ENCODE data around the gene DIABLO. TPM values are rescaled to one million over a fixed set of nuclear protein-coding genes. Genes with fewer than 3 reads are reported as not detected.
A peak's percentile ranks its signal among the peaks of the same experiment; 100 is the strongest.
"Not testable (repeated sequence)": the region's sequence is repeated elsewhere in the genome, so short reads cannot be mapped to it uniquely, and the experiment has no call there.

Gene DIABLO
- total and polyA plus RNA-seq, 8 donors, result 34.6 to 63.8 (median 55.3) TPM

DNA sequence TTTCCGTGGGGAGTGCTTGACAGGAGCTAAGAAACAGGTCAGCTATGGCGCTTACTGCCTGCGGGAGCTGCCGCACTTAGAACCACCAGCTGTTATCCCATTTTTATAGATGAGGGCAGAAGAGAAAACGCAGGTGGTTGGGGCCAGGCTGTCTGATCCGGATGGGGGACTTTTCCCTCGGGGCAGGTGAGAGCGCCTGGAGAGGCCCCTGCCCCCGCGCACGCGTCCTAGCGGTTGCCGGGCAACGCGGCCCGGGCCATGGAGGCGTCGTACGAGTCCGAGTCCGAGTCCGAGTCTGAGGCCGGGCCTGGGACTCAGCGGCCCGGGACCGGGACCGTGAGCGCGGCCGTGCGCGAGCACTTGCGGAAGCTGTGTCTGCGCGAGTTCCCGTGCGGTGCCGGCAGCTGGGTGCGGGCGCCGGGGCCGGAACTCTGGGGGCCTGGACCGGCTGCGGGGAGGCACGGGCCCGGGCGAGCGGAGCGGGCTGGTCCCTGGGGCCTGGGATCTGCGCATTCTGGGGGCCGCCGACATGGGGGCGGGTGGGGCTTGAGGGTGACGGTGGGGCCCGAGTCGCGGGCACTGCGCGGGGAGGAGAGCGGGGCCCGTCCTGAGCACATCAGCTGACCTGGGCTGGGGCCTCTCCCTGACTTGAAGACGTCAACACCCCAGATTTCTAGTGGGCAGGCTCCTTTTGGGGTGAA is 42.8 kb downstream of the DIABLO start, which contains the start of gene LRRC43:
LRRC43 (plus strand) TSS at position 237 of the 701 bp plus-strand sequence; CDS start at position 259, 22 bp downstream.
- Histone ChIP-seq H3K9me3 (no peaks in the 10 kb centered on the region), H3K36me3 (no peaks in the 10 kb centered on the region), H3K27me3 (peaks cover 0 to 26% of the 10 kb centered on the region in 2 donors), H3K4me3 (peak within 1 kb of the TSS; percentile 41 to 43), H3K27ac (no peak within 1 kb of the TSS), H3K4me1 (peaks cover 0 to 12% of the 10 kb centered on the region in 2 donors)
- peak; percentile 90 for ATAC-seq
- peak in 3 of 4 donors; percentile 45 to 89 (median 50) for DNase-seq
- TF ChIP-seq, protein P1, sequence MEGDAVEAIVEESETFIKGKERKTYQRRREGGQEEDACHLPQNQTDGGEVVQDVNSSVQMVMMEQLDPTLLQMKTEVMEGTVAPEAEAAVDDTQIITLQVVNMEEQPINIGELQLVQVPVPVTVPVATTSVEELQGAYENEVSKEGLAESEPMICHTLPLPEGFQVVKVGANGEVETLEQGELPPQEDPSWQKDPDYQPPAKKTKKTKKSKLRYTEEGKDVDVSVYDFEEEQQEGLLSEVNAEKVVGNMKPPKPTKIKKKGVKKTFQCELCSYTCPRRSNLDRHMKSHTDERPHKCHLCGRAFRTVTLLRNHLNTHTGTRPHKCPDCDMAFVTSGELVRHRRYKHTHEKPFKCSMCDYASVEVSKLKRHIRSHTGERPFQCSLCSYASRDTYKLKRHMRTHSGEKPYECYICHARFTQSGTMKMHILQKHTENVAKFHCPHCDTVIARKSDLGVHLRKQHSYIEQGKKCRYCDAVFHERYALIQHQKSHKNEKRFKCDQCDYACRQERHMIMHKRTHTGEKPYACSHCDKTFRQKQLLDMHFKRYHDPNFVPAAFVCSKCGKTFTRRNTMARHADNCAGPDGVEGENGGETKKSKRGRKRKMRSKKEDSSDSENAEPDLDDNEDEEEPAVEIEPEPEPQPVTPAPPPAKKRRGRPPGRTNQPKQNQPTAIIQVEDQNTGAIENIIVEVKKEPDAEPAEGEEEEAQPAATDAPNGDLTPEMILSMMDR (IDR thresholded peaks at IDR 0.05), result no peak
- intact Hi-C loops (cut with DNase I), result no loop called here

DNA sequence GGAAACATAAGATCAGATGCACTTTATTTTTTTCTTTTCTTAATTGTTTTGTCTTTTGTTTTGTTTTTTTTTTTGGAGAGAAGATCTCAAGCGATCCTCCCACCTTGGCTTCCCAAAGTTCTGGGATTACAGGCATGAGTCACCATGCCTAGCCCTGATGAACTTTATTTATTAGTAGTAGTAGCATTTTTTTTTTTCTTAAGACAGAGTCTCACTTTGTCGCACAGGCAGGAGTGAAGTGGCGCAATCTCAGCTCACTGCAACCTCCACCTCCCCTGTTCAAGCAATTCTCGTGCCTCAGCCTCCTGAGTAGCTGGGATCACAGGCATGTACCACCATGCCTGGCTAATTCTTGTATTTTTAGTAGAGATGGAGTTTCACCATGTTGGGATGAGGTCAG is 49.4 kb downstream of the DIABLO start:
- intact Hi-C loops (cut with DNase I); H3K27me3 ChIP-seq; H3K27ac ChIP-seq; H3K4me1 ChIP-seq; H3K36me3 ChIP-seq; ATAC-seq; H3K4me3 ChIP-seq; H3K9me3 ChIP-seq; DNase-seq: not testable (repeated sequence)

DNA sequence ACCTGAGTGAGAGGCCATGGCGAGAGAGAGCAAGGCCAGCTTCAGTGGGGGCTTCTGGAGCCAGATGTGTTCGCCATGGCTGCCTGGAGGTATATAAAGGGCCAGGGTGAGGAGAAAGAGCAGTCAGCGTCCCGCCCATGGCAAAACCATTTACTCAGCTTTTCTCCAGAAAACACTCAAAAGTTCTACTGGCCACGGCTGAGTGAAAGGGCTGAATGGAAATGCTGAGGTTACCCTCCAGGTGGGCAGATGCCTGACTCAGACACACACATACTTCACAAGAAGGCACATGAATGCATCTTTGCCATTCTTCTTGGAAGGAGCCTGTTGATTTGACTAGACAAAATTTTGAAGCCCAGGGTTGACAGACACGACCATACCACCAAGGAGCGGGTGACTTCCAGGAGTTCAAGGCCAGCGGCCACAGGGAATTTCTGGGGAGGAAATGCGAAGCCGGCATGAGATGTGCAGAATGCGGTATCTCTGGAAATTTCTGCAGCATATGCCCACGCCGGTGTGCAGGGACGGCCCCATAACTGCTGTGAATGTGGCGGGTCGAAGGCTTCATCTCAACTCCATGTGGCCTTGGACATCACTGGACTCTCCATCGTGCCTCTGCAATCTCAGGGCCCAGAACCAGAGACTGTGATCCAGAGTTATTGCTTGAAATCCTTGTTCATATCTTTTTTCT is 51.6 kb downstream of the DIABLO start, which contains the start of gene IL31:
IL31 (minus strand) TSS at position 67 of the 691 bp plus-strand sequence; CDS start at position 18, 49 bp downstream.
- no peak for ATAC-seq
- intact Hi-C loops (cut with DNase I), result no loop called here
- peaks cover 0 to 9% of the 10 kb centered on the region in 2 donors for H3K27me3 ChIP-seq

DNA sequence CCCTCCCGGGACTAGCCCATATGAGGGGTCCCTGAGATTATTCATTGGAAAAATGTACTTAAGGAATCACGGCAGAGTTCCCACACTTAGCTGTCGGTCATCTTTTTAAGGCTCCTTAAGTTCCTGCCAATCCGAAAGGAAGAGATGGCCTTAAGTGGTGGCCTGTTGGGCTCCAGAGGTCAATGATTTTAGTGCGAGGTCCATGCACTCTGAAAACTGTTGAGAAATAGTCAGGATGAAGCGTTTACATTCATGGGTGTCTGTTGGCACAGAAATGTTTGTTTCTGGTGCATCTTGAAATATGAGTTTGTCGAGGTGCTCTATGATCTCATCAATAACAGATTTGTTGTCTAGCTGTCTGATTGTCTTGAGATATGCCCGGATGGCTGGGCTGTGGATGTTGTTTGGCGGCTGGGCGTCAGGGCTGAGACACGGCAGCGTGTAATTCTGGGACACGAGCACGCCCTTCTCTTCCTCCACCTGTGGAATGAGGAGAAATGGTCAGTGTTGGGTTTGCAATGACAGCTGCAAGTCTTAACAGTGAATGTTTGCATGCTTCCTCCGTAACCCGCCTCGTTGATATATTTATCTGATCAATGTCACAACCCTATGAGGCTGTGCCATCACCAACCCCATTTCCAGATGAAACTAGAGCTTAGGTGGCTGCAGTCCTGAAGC is 53.5 kb downstream of the DIABLO start:
- no peaks in the 10 kb centered on the region for H3K9me3 ChIP-seq
- no peak overlapping the region for H3K4me3 ChIP-seq
- H3K4me1 ChIP-seq, result no peaks in the 10 kb centered on the region
- H3K27ac ChIP-seq, result no peak overlapping the region
- DNase-seq (no peak), ATAC-seq (no peak)
- TF ChIP-seq, protein P1 (IDR thresholded peaks at IDR 0.05), result no peak
- intact Hi-C loops (cut with DNase I), result no loop called here
- H3K36me3 ChIP-seq, result no peaks in the 10 kb centered on the region
- H3K27me3 ChIP-seq, result peaks cover 0 to 9% of the 10 kb centered on the region in 2 donors

More for the DNA sequence above, 51.6 kb downstream of the DIABLO start, which contains the start of gene IL31:
- Histone ChIP-seq H3K4me3 (no peak within 1 kb of the TSS), H3K9me3 (no peaks in the 10 kb centered on the region), H3K27ac (no peak within 1 kb of the TSS), H3K36me3 (no peaks in the 10 kb centered on the region), H3K4me1 (no peaks in the 10 kb centered on the region)
- no peak for DNase-seq
- TF ChIP-seq, protein P1 (IDR thresholded peaks at IDR 0.05), result no peak

DNA sequence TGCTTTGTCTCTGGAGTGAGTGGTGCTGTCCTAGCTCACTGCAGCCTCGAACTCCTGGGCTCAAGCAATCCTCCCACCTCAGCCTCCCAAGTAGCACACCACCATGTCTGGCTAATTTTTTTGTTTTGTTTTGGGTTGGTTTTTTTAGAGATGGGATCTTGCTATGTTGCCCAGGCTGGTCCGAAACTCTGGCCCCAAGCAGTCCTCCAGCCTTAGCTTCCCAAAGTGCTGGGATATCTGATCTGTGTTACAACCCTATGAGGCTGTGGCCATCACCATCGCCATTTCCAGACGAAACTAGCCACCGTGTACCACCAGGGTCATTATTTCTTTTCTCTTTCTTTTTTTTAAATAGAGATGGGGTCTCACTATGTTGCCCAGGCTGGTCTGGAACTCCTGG is 54.5 kb downstream of the DIABLO start:
- Histone ChIP-seq H3K9me3 (no peaks in the 10 kb centered on the region), H3K4me3 (no peak overlapping the region), H3K27ac (no peak overlapping the region), H3K4me1 (no peaks in the 10 kb centered on the region), H3K36me3 (no peaks in the 10 kb centered on the region), H3K27me3 (peaks cover 0 to 9% of the 10 kb centered on the region in 2 donors)
- TF ChIP-seq, protein P1 (IDR thresholded peaks at IDR 0.05), result no peak
- intact Hi-C loops (cut with DNase I), result no loop called here
- DNase-seq (no peak), ATAC-seq (no peak)

All from left lung (tissue), 10 donors.